NCI-H2227 treated with DMSO at 0.1 percent for 48 hours (cell line): ENCODE results near the gene FAM227A.

Experiments
- DNase-seq: peaks from one replicate; lab custom pipeline; 2025; lab: John Stamatoyannopoulos, UW

The FAM227A gene

GRCh38 chr22:38656256-38657044 lies at the start of gene FAM227A, which contains the start of gene CBY1:
FAM227A (minus strand) TSS chr22:38656392; CDS start chr22:38650168, 6,224 bp downstream.
CBY1 (plus strand) TSS chr22:38656638; CDS start chr22:38668055, 11,417 bp downstream.
- DNase-seq, result peak; percentile 89

DNA sequence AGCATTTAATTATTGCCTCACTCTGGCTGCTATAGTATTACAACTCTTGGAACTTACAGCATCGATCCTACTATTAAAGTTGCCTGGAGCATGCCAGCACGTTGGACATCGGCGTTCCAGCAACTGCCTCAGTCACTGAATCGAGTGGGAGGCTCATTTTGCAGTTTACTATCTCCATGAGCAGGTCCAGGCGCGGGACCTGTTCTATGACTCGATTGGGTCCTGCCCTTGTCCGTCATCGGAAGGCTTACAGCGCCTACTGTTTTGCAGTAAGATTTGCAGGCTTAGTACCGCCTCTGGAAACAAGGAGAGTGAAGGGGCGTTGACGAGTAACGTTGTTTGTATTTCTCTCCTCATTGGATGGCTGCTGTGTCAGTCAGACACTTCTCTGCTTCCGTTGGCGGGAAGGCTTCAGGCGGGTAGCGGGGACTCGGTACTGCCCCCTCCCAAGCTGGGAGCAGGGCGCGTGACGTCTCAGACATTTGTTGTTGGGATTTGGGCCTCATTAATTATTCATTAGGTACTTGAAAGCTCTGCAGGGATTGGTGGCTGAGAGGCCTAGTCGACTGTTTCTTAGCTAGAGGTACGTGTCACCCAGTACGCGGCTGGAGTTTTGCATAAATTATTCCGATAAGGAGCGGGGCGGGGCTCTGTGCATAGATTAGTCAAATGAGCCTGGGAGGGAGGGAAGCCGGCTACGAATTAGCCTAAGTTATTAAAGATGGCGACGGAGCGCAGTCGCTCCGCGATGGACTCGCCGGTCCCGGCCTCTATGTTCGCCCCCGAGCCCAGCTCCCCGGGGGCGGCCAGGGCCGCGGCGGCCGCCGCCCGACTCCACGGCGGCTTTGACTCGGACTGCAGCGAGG lies 49.3 kb upstream of the FAM227A start, which contains the start of gene GTPBP1:
TSS of gene GTPBP1 (plus strand) at position 710 of the 866 bp plus-strand sequence. CDS start at position 722, 12 bp downstream.
- peak; percentile 98 for DNase-seq

DNA sequence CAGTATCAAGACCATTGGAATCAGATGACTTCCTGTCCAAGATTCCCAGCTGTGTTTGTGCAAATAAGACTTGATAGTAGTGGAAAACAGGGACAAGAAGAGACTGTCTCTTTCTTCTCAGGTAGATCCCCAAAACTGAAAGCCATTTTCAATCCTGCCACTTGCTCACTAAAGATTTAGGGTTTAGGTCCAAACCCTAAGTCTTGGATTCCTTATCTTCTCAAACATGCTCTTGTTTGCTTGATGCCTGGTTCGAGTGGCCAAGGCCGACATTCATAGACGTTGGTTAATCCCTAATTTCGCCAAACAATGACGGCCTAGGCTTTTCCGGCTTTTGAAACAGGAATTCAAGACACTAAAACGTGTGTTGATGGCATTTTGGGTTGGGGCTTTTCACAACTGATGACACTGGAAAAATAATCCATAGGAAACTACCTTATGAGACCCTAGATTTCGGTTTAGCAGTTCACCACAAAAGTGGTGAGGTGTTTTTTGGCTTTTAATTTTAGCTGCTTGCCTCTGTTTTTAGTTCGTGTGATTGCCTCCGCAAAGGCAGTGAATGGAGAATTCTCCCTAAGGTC lies 48.6 kb upstream of the FAM227A start:
- DNase-seq, result no peak

GRCh38 chr22:38700789-38701628 lies 44.8 kb upstream of the FAM227A start, which contains the start of gene JOSD1:
JOSD1 (minus strand) TSS chr22:38700943; CDS start chr22:38699987, 956 bp downstream.
- DNase-seq, result peak; percentile 73

DNA sequence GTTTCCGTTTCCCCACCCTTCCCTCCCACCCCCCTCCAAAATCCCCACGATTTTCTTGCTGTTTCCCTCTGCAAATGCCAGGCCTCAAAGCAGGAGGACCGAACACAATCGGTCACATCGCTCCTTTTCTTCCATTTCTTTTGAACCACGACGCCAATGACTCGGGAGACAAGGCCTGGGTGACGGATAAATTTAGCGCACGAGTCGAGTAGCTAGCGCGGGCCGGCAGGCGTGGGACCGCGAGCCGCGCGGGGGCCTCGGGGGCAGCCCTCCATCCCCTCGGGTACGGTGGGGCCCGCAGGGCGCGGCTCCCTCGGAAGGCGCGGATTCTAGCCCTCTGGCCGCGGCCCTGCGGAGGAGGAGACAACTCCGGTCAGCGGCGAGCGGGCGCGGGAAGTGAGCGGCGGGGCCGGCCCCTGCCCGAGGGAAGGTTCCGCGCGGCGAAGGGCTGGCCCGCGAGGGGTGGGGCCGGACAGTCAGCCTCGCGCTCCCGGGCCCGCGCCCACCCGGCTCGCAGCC lies 44.1 kb upstream of the FAM227A start:
- no peak for DNase-seq

- DNase-seq, result no peak
Observed at GRCh38 chr22:38699784-38700183, 43.6 kb upstream of the FAM227A start.

DNA sequence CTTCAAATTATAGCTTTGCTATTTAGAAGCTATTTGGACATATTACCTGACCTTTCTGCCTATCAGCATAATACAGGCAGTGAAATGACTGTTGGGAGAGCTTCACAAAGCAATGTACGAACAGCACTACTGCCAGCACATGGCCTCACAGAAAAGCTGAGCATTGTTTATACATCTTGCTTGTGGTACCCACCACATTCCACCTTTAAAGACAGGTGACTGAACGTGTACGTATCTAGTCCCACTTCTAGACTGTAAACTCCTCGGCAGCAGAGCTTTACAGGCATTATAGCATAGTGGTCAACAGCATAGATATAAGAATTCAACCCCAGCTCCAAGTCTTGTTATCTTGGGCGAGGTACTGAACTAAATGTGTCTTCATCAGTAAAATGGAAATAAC lies 43.0 kb upstream of the FAM227A start:
- no peak for DNase-seq

- no peak for DNase-seq
Observed at GRCh38 chr22:38698407-38699094, 42.4 kb upstream of the FAM227A start.

DNA sequence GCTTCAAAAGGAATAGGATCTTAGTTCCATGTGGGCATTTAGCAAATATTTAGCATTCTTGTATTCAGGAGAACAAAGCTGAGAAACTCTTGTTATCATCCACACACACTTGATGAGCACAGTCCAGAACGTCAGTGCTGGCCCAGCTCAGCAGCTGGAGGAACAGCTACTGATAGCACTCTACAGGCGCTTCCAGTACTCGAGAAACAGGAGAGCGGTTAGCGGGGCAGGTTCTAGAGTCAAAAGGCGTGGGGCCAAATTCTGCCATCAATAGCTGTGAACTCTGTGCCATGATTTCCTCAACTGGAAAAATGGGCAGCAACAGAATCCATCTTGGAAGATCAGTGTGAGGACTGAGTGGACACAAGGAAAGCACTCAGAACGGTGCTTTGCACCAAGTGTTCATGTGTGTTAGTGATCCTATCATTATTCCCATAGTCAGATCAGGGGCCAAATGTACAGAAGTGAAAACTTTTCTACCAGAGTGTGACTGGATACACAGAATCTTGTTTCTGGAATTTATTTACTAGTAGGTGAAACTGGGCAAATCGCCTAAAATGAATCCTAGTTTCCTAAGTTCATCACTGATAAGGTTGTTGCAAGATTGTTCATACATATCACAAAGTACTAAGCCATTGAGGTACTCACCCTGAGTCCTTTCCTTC lies 41.4 kb upstream of the FAM227A start:
- no peak for DNase-seq

GRCh38 chr22:38696606-38697424 lies 40.6 kb upstream of the FAM227A start:
- no peak for DNase-seq

DNA sequence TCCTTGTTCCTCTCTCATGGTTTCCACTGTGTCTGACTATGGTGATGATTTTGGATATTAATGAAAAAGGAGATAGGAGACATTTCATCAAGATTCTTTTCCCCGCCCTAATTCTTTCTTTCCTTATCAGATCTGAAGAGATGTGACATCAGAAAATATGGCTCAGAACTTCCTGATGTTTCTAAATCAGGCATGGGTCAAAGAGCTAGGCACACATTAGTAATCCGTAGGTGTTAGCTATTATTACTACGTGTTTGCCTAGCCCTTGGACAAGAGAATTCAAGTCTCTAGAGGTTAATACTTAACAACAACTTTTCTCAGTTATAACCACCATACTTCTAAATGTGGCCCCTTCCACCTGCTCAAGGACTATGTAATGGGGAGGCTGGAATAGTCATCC lies 38.7 kb upstream of the FAM227A start:
- no peak for DNase-seq

DNA sequence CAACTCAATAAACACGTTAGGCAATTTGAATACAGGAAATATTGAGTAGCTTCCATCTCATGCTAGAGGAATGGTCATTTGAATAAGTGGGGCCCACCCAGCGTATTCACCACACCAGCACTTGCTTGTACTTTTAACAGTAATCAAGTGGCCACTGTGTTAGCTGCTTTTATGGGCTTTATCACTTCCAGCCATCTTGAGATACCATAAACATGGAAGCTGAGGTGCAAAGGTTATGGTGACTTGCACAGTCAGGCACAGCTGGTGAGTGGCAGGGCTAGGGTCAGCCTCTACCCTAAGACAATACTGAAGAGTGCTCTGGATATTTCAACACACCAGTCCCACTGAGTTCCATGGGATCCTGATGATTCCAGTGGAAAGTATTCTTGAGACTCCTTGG lies 37.9 kb upstream of the FAM227A start:
- DNase-seq, result no peak

- DNase-seq, result no peak
Observed at GRCh38 chr22:38689651-38690050, 33.5 kb upstream of the FAM227A start.

GRCh38 chr22:38685761-38686160 lies 29.6 kb upstream of the FAM227A start:
- no peak for DNase-seq

- DNase-seq, result no peak
Observed at GRCh38 chr22:38684895-38685294, 28.7 kb upstream of the FAM227A start.

- DNase-seq, result peak; percentile 42
Observed at GRCh38 chr22:38681582-38682335, 25.6 kb upstream of the FAM227A start, which contains the start of gene TOMM22. TOMM22 (plus strand) TSS chr22:38681957; CDS start chr22:38681979, 22 bp downstream.

DNA sequence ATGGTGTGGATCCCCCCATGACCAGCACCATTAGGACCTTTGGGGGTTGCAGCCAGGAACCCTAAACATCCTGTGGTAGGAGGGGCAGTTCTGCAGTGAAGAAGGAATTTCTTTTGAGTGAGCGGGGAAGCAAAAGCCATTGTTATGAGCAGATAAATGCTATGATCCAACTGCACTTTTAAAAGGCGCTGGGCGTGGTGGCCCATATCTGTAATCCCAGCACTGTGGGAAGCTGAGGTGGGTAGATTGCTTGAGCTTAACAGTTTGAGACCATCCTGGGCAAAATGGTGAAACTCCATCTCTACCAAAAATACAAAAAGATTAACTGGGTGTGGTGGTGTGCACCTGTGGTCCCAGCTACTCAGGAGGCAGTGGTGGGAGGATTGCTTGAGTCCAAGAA lies 19.6 kb upstream of the FAM227A start:
- no peak for DNase-seq

GRCh38 chr22:38674888-38675287 lies 18.7 kb upstream of the FAM227A start:
- DNase-seq, result no peak
